ENCODE results near the gene WBP1L.
A peak's percentile ranks its signal among the peaks of the same experiment; 100 is the strongest.
"Not testable (repeated sequence)": the region's sequence is repeated elsewhere in the genome, so short reads cannot be mapped to it uniquely, and the experiment has no call there.

WBP1L gene

GRCh38 chr10:102850025-102850518 lies 106.3 kb downstream of the WBP1L start:
- DNase-seq, result no peak

GRCh38 chr10:102853237-102853636 lies 109.5 kb downstream of the WBP1L start:
- not testable (repeated sequence) for DNase-seq

- not testable (repeated sequence) for DNase-seq
These were observed 112.1 kb downstream of the WBP1L start for GRCh38 chr10:102855731-102856436.

GRCh38 chr10:102856758-102857424 lies 113.1 kb downstream of the WBP1L start:
- DNase-seq, result no peak

GRCh38 chr10:102859911-102860310 lies 116.2 kb downstream of the WBP1L start:
- peak; percentile 42 for DNase-seq

- no peak for DNase-seq
These were observed 119.9 kb downstream of the WBP1L start for GRCh38 chr10:102863660-102864059.

GRCh38 chr10:102865620-102866019 lies 121.9 kb downstream of the WBP1L start:
- DNase-seq, result no peak
